Measurements from ENCODE around the gene ERAP2. TPM values are rescaled to one million over a fixed set of nuclear protein-coding genes. Genes with fewer than 3 reads are reported as not detected.
A peak's percentile ranks its signal among the peaks of the same experiment; 100 is the strongest.

The ERAP2 gene
- total and polyA plus RNA-seq, 10 of the 15 experiments (the other 5 are each of a cell fraction or from before 2014, with no cell fraction given) = 4.0 to 28.7 (median 11.7) TPM

- H3K4me2 ChIP-seq (ENCODE audit: control insufficient read depth, insufficient read depth) = no peak overlapping the region
- no peak overlapping the region for H3K27ac ChIP-seq (ENCODE audit: control insufficient read depth, insufficient read depth)
Measured at GRCh38 chr5:96943799-96944198, 67.5 kb downstream of the ERAP2 start.

More at GRCh38 chr5:96943799-96944198, 67.5 kb downstream of the ERAP2 start:
- Histone ChIP-seq H3K4me3 (no peak overlapping the region), H3K27me3 (replicated peaks in 1 of 2; ENCODE audit: control insufficient read depth in 2 of 2, insufficient read depth in 2 of 2, low read length in 1 of 2) (no peaks in the 10 kb centered on the region), H3K4me1 (ENCODE audit: control insufficient read depth, insufficient read depth, low read length) (peaks cover 5% of the 10 kb centered on the region; the same call in 1 of the 2 replicates), H3K79me2 (ENCODE audit: control insufficient read depth, insufficient read depth, low read length) (peaks cover 90% of the 10 kb centered on the region), H3K9ac (ENCODE audit: control insufficient read depth, insufficient read depth, low read length) (no peak overlapping the region), H4K20me1 (ENCODE audit: control insufficient read depth, insufficient read depth) (no peaks in the 10 kb centered on the region; the same call in 1 of the 2 replicates), H2AFZ (ENCODE audit: control insufficient read depth, low read depth, low read length) (no peak overlapping the region), H3K36me3 (ENCODE audit: control insufficient read depth in 2 of 2, insufficient read depth in 2 of 2, low read length in 1 of 2) (peaks cover 0 to 7% of the 10 kb centered on the region in 2 experiments; a peak in 2 of 4 replicates), H3K9me3 (replicated peaks; ENCODE audit: control insufficient read depth, insufficient read depth, low read length) (peaks cover under 1% of the 10 kb centered on the region; the same call in 2 of the 3 replicates)
- in situ Hi-C loops (cut with MboI) (no loop called here), intact Hi-C loops (cut with micrococcal nuclease; ENCODE audit: unreplicated experiment) (no loop called here)
- no peak for DNase-seq (ENCODE audit: low read depth, low spot score)
- ChIA-PET CTCF (interaction anchor here (1.3 to 1.4 kb wide), 2 partner anchors 14 to 75 kb away, joined by 4 to 5 read pairs; no protein-coding TSS in a partner anchor), SMC1A (ENCODE audit: uncharacterized antibody, unreplicated experiment) (interaction anchor here (1.2 kb wide), 2 partner anchors 22 to 75 kb away, joined by 3 to 4 read pairs; no protein-coding TSS in a partner anchor), POLR2A (interaction anchor here (0.8 to 2.1 kb wide), 2 partner anchors 14 to 17 kb away, joined by 5 to 6 read pairs; no protein-coding TSS in a partner anchor), RAD21 (ENCODE audit: unreplicated experiment) (interaction anchor here (0.9 kb wide), 1 partner anchor 75 kb away, joined by 3 read pairs; no protein-coding TSS in a partner anchor)
- peak; percentile 24; the same call in 1 of the 3 replicates for ATAC-seq
- FAIRE-seq = peak; percentile 23
- no TSS peak for BruUV-seq (replicated peaks)
- whole genome bisulfite sequencing (ENCODE audit: insufficient coverage, insufficient replicate concordance, low lambda C conversion rate, missing lambda C conversion rate) = 50% methylated on average over 1 of the region's 1 CpG
- TF ChIP-seq POLR2A (IDR thresholded peaks at IDR 0.05; ENCODE audit: low read depth, low read length) (0 out of 2 replicates have a peak, but pooled peaks have one; percentile 24), PBX3 (IDR thresholded peaks at IDR 0.05; ENCODE audit: insufficient replicate concordance, low read depth, low read length) (no peak), KDM1A (IDR thresholded peaks at IDR 0.05; ENCODE audit: borderline replicate concordance) (no peak), BCL11A (IDR thresholded peaks at IDR 0.05; ENCODE audit: low read depth, low read length) (no peak), POLR2AphosphoS5 (IDR thresholded peaks at IDR 0.05; ENCODE audit: low read length) (0 out of 2 replicates have a peak, but pooled peaks have one; percentile 23), CHD1 (IDR thresholded peaks at IDR 0.05; ENCODE audit: low read depth, low read length) (no peak), HDAC6 (IDR thresholded peaks at IDR 0.05; ENCODE audit: unreplicated experiment) (no peak), EZH2 (IDR thresholded peaks at IDR 0.05; ENCODE audit: borderline replicate concordance, control insufficient read depth, low read depth, low read length) (no peak), RAD21 (IDR thresholded peaks at IDR 0.05; ENCODE audit: insufficient read depth, low read depth, low read length) (no peak), BHLHE40 (IDR thresholded peaks at IDR 0.05; ENCODE audit: borderline replicate concordance in 1 of 2, low read depth in 2 of 2, low read length in 1 of 2) (no peak), ZZZ3 (IDR thresholded peaks at IDR 0.05; ENCODE audit: control insufficient read depth, insufficient read length, low read depth) (no peak), SPI1 (IDR thresholded peaks at IDR 0.05; ENCODE audit: borderline replicate concordance, insufficient read depth, low read depth, low read length) (no peak), IKZF2 (IDR thresholded peaks at IDR 0.05) (no peak), MYC (IDR thresholded peaks at IDR 0.05; ENCODE audit: insufficient read depth, insufficient read length, insufficient replicate concordance, low read length, severe bottlenecking) (no peak)

All from GM12878 (cell line).